ENCODE measurements around the gene TAF12. TPM values are rescaled to one million over a fixed set of nuclear protein-coding genes. Genes with fewer than 3 reads are reported as not detected.
"Not testable (repeated sequence)": the region's sequence is repeated elsewhere in the genome, so short reads cannot be mapped to it uniquely, and the experiment has no call there.

TAF12 gene
- polyA plus RNA-seq, 1 experiment, result 31.8 TPM

DNA sequence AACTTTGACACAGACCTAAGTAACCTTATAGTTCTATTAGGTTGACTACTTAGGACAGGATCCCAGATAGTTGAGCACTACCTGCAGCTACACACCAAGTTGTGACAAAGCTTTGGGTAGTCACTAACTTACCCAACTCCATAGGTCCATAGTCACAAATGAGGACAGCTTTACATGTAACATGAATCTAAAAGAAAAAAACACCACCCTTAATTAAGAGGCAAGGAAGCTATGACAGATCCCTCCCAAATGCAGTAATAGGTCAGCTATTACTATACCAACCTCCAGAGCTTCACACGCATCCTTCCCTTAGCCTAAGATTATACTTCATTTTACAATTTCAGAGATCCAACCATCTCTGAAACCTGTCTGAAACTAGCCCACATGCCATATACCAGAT lies 63.5 kb downstream of the TAF12 start:
- Histone ChIP-seq H3K27me3 (ENCODE audit: control insufficient read depth, insufficient read depth, low read length) (no peaks in the 10 kb centered on the region), H3K36me3 (ENCODE audit: control insufficient read depth, insufficient read depth, low read length) (peaks cover 13% of the 10 kb centered on the region), H3K4me3 (ENCODE audit: low read depth, low read length) (no peak overlapping the region)
- DNase-seq (ENCODE audit: low read depth), result no peak
- POLR2A ChIA-PET, result interaction anchor here (0.5 to 0.6 kb wide), 2 partner anchors 10 to 64 kb away, joined by 6 to 9 read pairs; no protein-coding TSS in a partner anchor
- CTCF ChIA-PET, result interaction anchor here (0.9 to 1.5 kb wide), 3 partner anchors 19 to 331 kb away, joined by 3 to 4 read pairs (median 4); no protein-coding TSS in a partner anchor
- TF ChIP-seq, protein P1, sequence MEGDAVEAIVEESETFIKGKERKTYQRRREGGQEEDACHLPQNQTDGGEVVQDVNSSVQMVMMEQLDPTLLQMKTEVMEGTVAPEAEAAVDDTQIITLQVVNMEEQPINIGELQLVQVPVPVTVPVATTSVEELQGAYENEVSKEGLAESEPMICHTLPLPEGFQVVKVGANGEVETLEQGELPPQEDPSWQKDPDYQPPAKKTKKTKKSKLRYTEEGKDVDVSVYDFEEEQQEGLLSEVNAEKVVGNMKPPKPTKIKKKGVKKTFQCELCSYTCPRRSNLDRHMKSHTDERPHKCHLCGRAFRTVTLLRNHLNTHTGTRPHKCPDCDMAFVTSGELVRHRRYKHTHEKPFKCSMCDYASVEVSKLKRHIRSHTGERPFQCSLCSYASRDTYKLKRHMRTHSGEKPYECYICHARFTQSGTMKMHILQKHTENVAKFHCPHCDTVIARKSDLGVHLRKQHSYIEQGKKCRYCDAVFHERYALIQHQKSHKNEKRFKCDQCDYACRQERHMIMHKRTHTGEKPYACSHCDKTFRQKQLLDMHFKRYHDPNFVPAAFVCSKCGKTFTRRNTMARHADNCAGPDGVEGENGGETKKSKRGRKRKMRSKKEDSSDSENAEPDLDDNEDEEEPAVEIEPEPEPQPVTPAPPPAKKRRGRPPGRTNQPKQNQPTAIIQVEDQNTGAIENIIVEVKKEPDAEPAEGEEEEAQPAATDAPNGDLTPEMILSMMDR (IDR thresholded peaks at IDR 0.05; ENCODE audit: insufficient read depth, low read depth, low read length), result no peak

DNA sequence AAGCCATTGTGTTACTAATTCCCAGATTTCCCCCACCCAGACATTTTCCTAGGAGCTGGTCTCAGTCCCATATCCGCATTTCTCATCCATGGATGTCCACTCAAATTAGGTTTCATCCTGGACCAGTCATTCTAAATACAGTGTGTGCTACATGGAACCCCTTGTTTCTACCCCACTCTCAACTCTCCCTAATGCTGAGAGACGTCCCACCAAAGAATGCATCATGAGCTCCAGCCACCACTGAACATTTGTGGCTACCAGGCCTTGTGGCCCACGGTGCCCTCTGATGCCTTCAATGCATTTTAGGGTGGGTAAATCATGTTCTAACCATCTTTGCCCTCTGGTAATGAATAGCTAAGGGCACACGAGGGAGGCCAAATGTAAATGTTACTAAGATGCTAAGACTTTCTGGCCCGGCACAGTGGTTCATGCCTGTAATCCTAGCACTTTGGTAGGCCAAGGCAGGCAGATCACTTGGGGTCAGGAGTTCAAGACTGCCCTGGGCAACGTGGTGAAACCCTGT lies 64.1 kb downstream of the TAF12 start:
- Histone ChIP-seq H3K36me3 (ENCODE audit: control insufficient read depth, insufficient read depth, low read length) (peaks cover 14% of the 10 kb centered on the region), H3K4me3 (ENCODE audit: low read depth, low read length) (no peak overlapping the region), H3K27me3 (ENCODE audit: control insufficient read depth, insufficient read depth, low read length) (no peaks in the 10 kb centered on the region)
- TF ChIP-seq, protein P1 (IDR thresholded peaks at IDR 0.05; ENCODE audit: insufficient read depth, low read depth, low read length), result no peak
- DNase-seq (ENCODE audit: low read depth), result no peak
- ChIA-PET POLR2A (interaction anchor here (0.5 kb wide), 1 partner anchor 64 kb away, joined by 9 read pairs; no protein-coding TSS in a partner anchor), CTCF (interaction anchor here (0.9 to 1.4 kb wide), 2 partner anchors 219 to 330 kb away, joined by 3 to 4 read pairs; no protein-coding TSS in a partner anchor)

DNA sequence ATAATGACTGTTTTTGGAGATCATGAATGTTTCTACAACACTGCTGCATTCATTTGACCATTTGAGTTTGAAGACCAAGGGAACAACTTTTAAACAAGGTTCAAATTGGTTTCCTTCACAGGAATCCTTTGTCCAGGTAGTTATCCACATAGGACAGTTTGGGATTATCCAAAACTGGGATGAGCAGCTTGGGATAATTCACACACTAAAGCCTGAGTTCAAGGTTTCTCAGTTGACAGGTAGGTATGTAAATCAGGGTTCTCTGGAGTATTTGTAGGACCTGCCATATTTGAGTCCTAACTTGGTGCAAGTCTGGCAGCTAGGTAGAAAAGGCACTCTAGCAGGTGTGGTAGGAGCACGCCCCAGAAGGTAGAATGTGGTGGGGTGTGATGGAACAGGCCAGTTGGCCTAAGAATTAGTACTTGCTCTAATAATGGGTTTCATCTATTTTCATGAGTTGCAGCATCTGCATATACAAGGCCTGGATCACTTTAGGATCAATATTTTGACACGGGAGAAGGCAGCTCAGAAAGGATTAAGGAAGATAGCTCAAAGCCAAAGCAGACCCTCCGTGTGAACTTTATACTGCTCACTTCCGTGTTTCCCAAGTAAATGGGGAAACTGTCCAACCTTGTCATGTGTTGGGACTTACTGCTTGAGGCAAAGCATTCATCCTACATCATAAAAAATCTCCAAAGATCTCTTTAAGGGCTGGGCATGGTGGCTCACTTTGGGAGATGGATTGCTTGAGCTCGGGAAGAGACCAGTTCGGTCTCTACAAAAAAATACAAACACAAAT lies 64.9 kb downstream of the TAF12 start:
- Histone ChIP-seq H3K36me3 (ENCODE audit: control insufficient read depth, insufficient read depth, low read length) (peaks cover 15% of the 10 kb centered on the region), H3K4me3 (ENCODE audit: low read depth, low read length) (no peak overlapping the region), H3K27me3 (ENCODE audit: control insufficient read depth, insufficient read depth, low read length) (no peaks in the 10 kb centered on the region)
- DNase-seq (ENCODE audit: low read depth), result no peak
- TF ChIP-seq, protein P1 (IDR thresholded peaks at IDR 0.05; ENCODE audit: insufficient read depth, low read depth, low read length), result no peak
- ChIA-PET CTCF (interaction anchor here (1.2 kb wide), 1 partner anchor 24 kb away, joined by 4 read pairs; no protein-coding TSS in a partner anchor), POLR2A (interaction anchor here (0.5 kb wide), 1 partner anchor 838 kb away, joined by 4 read pairs; no protein-coding TSS in a partner anchor)

DNA sequence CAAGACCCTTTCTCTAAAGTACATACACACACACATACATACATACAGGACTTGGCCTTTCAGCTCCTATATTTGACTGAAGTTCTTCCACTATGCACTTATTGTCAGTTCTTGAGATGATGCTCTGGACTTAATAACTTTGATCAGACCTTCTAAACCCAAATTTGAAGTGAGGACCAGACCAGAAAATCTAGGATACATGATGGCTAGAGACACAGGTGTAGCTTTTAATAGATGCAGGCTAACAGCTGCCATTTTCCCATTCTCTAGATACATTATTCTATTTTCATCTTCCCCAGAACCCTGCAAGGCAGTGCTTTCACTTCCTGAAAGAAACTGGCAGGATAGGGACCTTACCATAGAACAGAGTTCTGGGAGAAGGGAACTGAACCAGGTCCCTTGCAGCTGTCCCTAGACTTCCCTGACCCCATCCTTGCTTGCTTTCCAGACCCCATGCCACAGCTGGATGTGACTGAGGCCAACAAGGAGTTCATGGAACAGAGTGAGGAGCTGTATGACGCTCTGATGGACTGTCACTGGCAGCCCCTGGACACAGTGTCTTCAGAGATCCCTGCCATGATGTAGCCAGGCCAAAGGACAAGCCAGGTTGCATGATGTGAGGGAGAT lies 65.7 kb downstream of the TAF12 start:
- Histone ChIP-seq H3K27me3 (ENCODE audit: control insufficient read depth, insufficient read depth, low read length) (no peaks in the 10 kb centered on the region), H3K36me3 (ENCODE audit: control insufficient read depth, insufficient read depth, low read length) (peaks cover 15% of the 10 kb centered on the region), H3K4me3 (ENCODE audit: low read depth, low read length) (no peak overlapping the region)
- DNase-seq (ENCODE audit: low read depth), result no peak
- POLR2A ChIA-PET, result interaction anchor here (0.5 to 0.6 kb wide), 2 partner anchors 162 to 838 kb away, joined by 4 to 6 read pairs; no protein-coding TSS in a partner anchor
- CTCF ChIA-PET, result interaction anchor here (1.2 kb wide), 1 partner anchor 25 kb away, joined by 4 read pairs; no protein-coding TSS in a partner anchor
- TF ChIP-seq, protein P1 (IDR thresholded peaks at IDR 0.05; ENCODE audit: insufficient read depth, low read depth, low read length), result no peak

DNA sequence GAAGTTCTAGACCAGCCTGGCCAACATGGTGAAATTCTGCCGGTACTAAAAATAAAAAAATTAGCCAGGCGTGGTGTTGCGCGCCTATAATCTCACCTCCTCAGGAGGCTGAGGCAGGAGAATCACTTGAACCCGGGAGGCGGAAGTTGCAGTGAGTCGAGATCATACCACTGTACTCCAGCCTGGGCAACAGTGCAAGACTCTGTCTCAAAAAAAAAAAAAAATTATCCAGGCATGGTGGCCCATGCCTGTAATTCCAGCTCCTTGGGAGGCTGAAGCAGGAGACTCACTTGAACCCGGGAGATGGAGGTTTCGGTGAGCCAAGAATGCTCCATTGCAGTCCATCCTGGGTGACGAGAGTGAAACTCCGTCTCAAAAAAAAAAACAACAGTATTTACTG lies 69.3 kb downstream of the TAF12 start:
- TF ChIP-seq, protein P1 (IDR thresholded peaks at IDR 0.05; ENCODE audit: insufficient read depth, low read depth, low read length), result no peak
- Histone ChIP-seq H3K36me3 (ENCODE audit: control insufficient read depth, insufficient read depth, low read length) (peaks cover 12% of the 10 kb centered on the region), H3K4me3 (ENCODE audit: low read depth, low read length) (no peak overlapping the region), H3K27me3 (ENCODE audit: control insufficient read depth, insufficient read depth, low read length) (no peaks in the 10 kb centered on the region)
- ChIA-PET CTCF (no interaction called here), POLR2A (no interaction called here)
- no peak for DNase-seq (ENCODE audit: low read depth)

DNA sequence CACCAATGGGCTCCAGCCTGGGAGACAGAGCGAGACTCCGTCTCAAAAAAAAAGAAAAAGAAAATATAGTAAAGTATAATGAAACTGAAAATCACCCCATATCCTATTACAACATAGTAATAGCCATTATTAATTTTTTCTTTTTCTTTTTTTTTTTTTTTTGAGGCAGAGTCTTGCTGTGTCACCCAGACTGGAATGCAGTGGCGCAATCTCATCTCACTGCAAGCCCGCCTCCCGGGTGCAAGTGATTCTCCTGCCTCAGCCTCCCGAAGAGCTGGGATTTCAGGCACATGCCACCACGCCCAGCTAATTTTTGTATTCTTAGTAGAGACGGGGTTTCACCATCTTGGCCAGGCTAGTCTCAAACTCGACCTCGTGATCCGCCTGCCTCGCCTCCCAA lies 70.0 kb downstream of the TAF12 start:
- DNase-seq (ENCODE audit: low read depth); CTCF ChIA-PET; POLR2A ChIA-PET; H3K27me3 ChIP-seq (ENCODE audit: control insufficient read depth, insufficient read depth, low read length); H3K4me3 ChIP-seq (ENCODE audit: low read depth, low read length): not testable (repeated sequence)
- H3K36me3 ChIP-seq (ENCODE audit: control insufficient read depth, insufficient read depth, low read length), result peaks cover 13% of the 10 kb centered on the region
